Astrocyte (in vitro differentiated cells and primary cell): Measurements from ENCODE around the gene MYOCOS.

Source experiments
- EZH2 ChIP-seq: IDR thresholded peaks from 2 replicates; pipeline ENCODE4 v1.6.1; 2012; ENCODE audit warnings: mild to moderate bottlenecking, low read length, inconsistent platforms; ENCODE audit not compliant: insufficient read depth
- TF ChIP-seq, protein P1 (sequence below): IDR thresholded peaks from 2 replicates; pipeline ENCODE4 v1.5.1; 2011; ENCODE audit warnings: low read depth, mild to moderate bottlenecking, inconsistent platforms, low read length, moderate library complexity; ENCODE audit not compliant: insufficient read depth

DNA sequence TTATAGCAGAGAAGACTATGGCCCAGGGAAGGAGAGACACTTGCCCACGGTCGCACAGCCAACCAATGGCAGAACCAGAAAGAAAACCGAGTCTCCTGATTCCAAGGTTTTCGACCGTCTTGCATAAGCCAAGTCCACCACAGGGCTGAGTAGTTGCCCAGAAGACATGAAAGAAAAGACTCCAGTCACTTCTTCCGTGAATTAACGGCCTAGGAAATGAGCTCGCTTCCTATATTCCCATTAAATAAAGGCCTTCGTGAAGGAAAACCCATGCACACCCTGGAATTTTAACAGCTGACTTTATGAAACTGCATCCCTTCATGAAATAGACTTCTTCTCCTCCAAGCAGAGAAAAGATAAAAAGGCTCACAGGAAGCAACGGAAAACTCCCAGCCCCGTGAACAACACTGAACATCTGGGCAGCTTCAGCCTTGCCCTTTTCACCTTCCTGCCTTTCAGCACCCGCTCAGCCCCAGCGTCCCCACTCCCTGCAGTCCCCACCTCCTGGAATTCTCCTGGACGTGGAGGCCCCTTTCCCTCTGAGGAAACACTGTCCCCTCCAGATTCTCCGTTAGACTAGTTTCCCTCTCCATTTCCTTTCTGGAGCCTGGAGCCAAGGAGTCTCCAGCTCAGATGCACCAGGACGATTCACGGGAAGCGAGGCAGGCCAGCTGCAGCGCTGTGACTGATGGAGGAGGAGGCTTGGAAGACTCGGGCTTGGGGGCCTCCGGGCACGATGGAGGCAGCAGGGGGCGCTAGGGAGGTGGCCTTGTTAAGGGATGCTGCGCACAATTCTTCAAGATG, 33.1 kb downstream of the MYOCOS start:
- TF ChIP-seq, protein P1, sequence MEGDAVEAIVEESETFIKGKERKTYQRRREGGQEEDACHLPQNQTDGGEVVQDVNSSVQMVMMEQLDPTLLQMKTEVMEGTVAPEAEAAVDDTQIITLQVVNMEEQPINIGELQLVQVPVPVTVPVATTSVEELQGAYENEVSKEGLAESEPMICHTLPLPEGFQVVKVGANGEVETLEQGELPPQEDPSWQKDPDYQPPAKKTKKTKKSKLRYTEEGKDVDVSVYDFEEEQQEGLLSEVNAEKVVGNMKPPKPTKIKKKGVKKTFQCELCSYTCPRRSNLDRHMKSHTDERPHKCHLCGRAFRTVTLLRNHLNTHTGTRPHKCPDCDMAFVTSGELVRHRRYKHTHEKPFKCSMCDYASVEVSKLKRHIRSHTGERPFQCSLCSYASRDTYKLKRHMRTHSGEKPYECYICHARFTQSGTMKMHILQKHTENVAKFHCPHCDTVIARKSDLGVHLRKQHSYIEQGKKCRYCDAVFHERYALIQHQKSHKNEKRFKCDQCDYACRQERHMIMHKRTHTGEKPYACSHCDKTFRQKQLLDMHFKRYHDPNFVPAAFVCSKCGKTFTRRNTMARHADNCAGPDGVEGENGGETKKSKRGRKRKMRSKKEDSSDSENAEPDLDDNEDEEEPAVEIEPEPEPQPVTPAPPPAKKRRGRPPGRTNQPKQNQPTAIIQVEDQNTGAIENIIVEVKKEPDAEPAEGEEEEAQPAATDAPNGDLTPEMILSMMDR: peak; percentile 49
- TF ChIP-seq EZH2: no peak
